Neural crest cell (in vitro differentiated cells): ENCODE data around the gene GLRX3. TPM values are rescaled to one million over a fixed set of nuclear protein-coding genes. Genes with fewer than 3 reads are reported as not detected.
"Not testable (repeated sequence)": the region's sequence is repeated elsewhere in the genome, so short reads cannot be mapped to it uniquely, and the experiment has no call there.

Experiments
- DNase-seq: peaks from one replicate; pipeline ENCODE4 v3.0.0; 2021; ENCODE audit warnings: low read depth, mixed read lengths, low spot score
- H3K27ac Mint-ChIP-seq: one replicate; pipeline ENCODE4 v1.8.0; 2021; ENCODE audit warnings: mild to moderate bottlenecking, mixed read lengths; ENCODE audit not compliant: unreplicated experiment
- H3K27me3 Mint-ChIP-seq: 2 replicates; pipeline ENCODE4 v1.8.0; 2021; ENCODE audit warnings: low read depth, mild to moderate bottlenecking, mixed read lengths
- H3K36me3 Mint-ChIP-seq: 2 replicates; pipeline ENCODE4 v1.8.0; 2021; ENCODE audit warnings: low read depth, mild to moderate bottlenecking, mixed read lengths
- H3K4me1 Mint-ChIP-seq: 2 replicates; pipeline ENCODE4 v1.8.0; 2021; ENCODE audit warnings: mixed read lengths
- H3K4me3 Mint-ChIP-seq: one replicate; pipeline ENCODE4 v1.8.0; 2021; ENCODE audit warnings: mild to moderate bottlenecking, mixed read lengths
- H3K9me3 Mint-ChIP-seq: 2 replicates; pipeline ENCODE4 v1.8.0; 2021; ENCODE audit warnings: mixed read lengths
- total RNA-seq: library from RNA; stranded (reverse); gene quantifications from 2 replicates; pipeline ENCODE4 v1.2.1, GENCODE V29; 2021
- TF ChIP-seq, protein P1 (sequence below): fragments of 200-600 bp; sonication (generic); conservative IDR thresholded peaks from 2 replicates; pipeline ENCODE4 v1.5.0; 2021; ENCODE audit warnings: antibody characterized with exemption, mild to moderate bottlenecking

GLRX3 gene
- total RNA-seq, 1 donor from 2014 or later, result 124 TPM

DNA sequence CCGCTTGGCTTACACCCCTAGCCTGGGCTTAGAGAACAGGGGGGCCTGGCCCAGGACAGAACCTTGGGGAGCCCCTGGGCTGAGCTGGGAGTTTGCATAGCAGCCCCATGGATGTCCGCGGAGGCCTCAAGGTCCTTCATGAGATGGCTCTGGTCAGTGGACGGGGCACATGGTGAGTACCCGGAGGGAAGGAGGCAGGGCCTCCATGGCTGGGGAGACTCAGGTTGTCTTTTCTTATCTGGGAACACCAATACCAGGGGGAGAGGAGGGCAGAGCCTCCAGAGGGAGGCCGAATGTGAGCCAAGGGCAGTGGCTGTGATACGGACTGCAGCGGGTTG is 64.8 kb downstream of the GLRX3 start:
- H3K9me3 Mint-ChIP-seq, result no peaks in the 10 kb centered on the region
- no peak for DNase-seq
- no peaks in the 10 kb centered on the region for H3K36me3 Mint-ChIP-seq
- H3K4me1 Mint-ChIP-seq, result no peaks in the 10 kb centered on the region
- H3K4me3 Mint-ChIP-seq, result no peak overlapping the region
- TF ChIP-seq, protein P1, sequence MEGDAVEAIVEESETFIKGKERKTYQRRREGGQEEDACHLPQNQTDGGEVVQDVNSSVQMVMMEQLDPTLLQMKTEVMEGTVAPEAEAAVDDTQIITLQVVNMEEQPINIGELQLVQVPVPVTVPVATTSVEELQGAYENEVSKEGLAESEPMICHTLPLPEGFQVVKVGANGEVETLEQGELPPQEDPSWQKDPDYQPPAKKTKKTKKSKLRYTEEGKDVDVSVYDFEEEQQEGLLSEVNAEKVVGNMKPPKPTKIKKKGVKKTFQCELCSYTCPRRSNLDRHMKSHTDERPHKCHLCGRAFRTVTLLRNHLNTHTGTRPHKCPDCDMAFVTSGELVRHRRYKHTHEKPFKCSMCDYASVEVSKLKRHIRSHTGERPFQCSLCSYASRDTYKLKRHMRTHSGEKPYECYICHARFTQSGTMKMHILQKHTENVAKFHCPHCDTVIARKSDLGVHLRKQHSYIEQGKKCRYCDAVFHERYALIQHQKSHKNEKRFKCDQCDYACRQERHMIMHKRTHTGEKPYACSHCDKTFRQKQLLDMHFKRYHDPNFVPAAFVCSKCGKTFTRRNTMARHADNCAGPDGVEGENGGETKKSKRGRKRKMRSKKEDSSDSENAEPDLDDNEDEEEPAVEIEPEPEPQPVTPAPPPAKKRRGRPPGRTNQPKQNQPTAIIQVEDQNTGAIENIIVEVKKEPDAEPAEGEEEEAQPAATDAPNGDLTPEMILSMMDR, result no peak
- no peaks in the 10 kb centered on the region for H3K27me3 Mint-ChIP-seq
- H3K27ac Mint-ChIP-seq, result no peak overlapping the region

DNA sequence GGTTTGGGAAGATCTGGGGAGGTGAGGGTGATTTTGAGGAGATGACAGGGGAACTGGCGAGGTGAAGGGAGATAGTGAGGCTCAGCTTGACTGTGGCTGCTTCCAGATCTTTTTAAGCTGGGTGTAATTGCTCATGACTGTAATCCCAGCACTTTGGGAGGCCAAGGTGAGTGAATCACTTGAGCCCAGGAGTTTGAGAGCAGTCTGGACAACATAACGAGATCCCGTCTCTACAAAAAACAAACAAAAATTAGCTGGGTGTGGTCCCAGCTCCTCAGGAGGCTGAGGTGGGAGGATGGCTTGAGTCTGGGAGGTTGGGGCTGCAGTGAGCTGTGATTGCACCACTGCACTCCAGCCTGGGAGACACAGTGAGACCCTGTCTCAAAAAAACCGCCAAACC is 66.0 kb downstream of the GLRX3 start:
- not testable (repeated sequence) for H3K9me3 Mint-ChIP-seq, H3K27ac Mint-ChIP-seq, H3K4me3 Mint-ChIP-seq, DNase-seq, H3K27me3 Mint-ChIP-seq, H3K4me1 Mint-ChIP-seq, H3K36me3 Mint-ChIP-seq

DNA sequence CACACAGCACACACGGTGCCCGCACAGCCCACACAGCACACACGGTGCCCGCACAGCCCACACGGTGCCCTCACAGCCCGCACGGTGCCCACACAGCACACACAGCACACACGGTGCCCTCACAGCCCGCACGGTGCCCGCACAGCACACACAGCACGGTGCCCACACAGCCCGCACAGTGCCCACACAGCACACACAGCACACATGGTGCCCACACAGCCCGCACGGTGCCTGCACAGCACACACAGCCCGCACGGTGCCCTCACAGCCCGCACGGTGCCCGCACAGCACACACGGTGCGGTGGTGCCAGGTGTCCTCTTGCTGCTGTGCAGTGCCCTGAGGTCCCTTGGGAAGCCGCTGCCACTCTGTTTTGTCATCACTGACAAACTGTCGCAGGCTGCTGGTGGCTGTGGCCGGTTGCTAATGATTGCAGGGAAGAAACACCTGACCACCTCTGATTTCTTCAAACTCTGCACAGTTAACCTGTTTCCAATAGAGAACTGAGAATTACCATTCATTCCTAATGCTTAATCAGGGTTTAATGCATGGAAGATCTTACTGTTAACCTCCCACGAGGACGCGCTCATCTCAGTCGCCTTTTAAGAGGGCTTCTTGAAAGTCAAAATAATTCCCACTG is 66.9 kb downstream of the GLRX3 start:
- no peak for DNase-seq
- no peaks in the 10 kb centered on the region for H3K4me1 Mint-ChIP-seq
- H3K4me3 Mint-ChIP-seq, result no peak overlapping the region
- H3K36me3 Mint-ChIP-seq, result no peaks in the 10 kb centered on the region
- no peaks in the 10 kb centered on the region for H3K27me3 Mint-ChIP-seq
- H3K9me3 Mint-ChIP-seq, result no peaks in the 10 kb centered on the region
- TF ChIP-seq, protein P1, result no peak
- H3K27ac Mint-ChIP-seq, result no peak overlapping the region

DNA sequence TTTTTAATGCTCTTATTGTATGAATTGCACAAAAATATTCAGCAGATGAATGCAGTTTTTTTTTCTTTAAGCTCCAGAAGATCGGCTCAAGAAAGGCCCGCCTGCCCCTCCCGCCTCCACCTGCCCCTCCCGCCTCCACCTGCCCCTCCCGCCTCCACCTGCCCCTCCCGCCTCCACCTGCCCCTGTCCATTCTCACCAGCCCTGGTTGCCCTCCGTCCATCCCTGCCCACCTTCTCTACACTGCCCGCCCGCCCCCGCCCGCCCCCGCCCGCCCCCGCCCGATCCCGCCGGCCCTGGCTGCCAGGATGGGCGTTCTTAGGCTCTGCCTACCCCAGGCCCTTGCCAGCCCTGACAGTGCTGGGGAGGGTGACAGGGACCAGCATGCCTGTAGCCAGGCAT is 67.4 kb downstream of the GLRX3 start:
- Mint-ChIP-seq H3K4me1 (no peaks in the 10 kb centered on the region), H3K9me3 (no peaks in the 10 kb centered on the region), H3K27ac (no peak overlapping the region), H3K36me3 (no peaks in the 10 kb centered on the region), H3K27me3 (no peaks in the 10 kb centered on the region), H3K4me3 (no peak overlapping the region)
- DNase-seq, result no peak
- TF ChIP-seq, protein P1, result no peak

DNA sequence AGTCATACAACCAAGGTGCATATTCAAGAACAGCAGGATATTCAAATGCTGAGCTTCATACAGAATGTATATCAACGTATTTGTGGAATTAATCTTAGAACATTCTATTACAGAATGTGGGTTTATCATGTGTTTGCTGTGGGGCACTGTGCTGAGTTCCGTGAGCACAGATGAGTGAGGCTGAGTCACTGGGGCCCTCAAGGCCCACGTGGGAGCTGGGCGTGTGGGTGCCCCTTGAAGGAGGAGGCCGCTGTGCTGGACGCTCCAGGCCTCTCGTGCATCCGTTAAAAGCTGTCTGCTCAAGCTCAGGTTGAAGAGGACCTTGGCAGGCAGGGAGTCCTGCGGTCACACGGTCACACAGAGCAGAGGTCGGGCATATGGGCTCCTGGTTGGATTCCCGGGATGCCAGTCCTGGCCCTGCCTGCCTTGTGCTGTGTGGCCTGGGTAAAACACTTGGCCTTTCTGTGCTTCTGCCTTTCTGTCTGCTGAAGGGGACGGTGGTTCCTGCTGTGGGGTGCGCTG is 70.1 kb downstream of the GLRX3 start:
- peak overlapping the region; percentile 27 for H3K27ac Mint-ChIP-seq
- no peaks in the 10 kb centered on the region for H3K27me3 Mint-ChIP-seq
- no peaks in the 10 kb centered on the region for H3K36me3 Mint-ChIP-seq
- no peak for DNase-seq
- no peak overlapping the region for H3K4me3 Mint-ChIP-seq
- no peaks in the 10 kb centered on the region for H3K9me3 Mint-ChIP-seq
- TF ChIP-seq, protein P1, result no peak
- no peaks in the 10 kb centered on the region for H3K4me1 Mint-ChIP-seq

DNA sequence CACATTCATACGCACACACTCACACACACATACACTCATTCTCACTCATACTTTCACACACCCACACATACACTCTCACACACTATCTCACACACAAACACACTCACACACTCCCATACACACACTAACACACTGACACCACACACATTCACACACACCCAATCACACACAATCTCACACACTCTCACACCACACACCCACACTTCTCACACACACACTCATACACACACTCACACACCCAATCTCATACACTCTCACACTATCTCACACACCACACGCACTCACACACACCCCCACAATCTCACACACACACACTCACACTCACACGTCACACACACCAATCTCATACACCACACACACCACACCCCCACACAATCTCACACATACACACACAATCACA is 71.0 kb downstream of the GLRX3 start:
- no peak for DNase-seq
- H3K27ac Mint-ChIP-seq, result no peak overlapping the region
- H3K27me3 Mint-ChIP-seq, result no peaks in the 10 kb centered on the region
- no peaks in the 10 kb centered on the region for H3K9me3 Mint-ChIP-seq
- H3K4me1 Mint-ChIP-seq, result no peaks in the 10 kb centered on the region
- TF ChIP-seq, protein P1, result no peak
- no peak overlapping the region for H3K4me3 Mint-ChIP-seq
- no peaks in the 10 kb centered on the region for H3K36me3 Mint-ChIP-seq
